Tibial nerve (tissue), 4 donors: ENCODE data around the gene PSENEN. TPM values are rescaled to one million over a fixed set of nuclear protein-coding genes. Genes with fewer than 3 reads are reported as not detected.

Experiments used
- DNase-seq, 2 donors: peaks; one replicate each; pipeline ENCODE4 v3.0.0-alpha.2; 2019; ENCODE audit warnings: low spot score in 2 of 2
- H3K27ac ChIP-seq, 4 donors: fragments of 200-600 bp; sonication (generic) in 3 of 4; one replicate each; pipeline ENCODE4 v1.5.1; 2017 to 2019; ENCODE audit warnings: mild to moderate bottlenecking in 1 of 4
- H3K27me3 ChIP-seq, 2 donors: fragments of 200-600 bp; sonication (generic) in 1 of 2; one replicate each; pipeline versions ENCODE4 v1.5.1 to v1.6.0; 2017 to 2019
- H3K36me3 ChIP-seq, 3 donors: fragments of 200-600 bp; sonication (generic); one replicate each; pipeline ENCODE4 v1.5.1; 2018 to 2019
- H3K4me1 ChIP-seq, 4 donors: fragments of 200-600 bp; sonication (generic) in 3 of 4; one replicate each; pipeline ENCODE4 v1.5.1; 2017 to 2019
- H3K4me3 ChIP-seq, 4 donors: fragments of 200-600 bp; sonication (generic) in 3 of 4; one replicate each; pipeline ENCODE4 v1.5.1; 2017 to 2019; ENCODE audit warnings: mild to moderate bottlenecking in 1 of 4, moderate library complexity in 1 of 4
- H3K9me3 ChIP-seq, 4 donors: fragments of 200-600 bp; sonication (generic) in 3 of 4; one replicate each; pipeline ENCODE4 v1.5.1; 2017 to 2019
- CTCF ChIP-seq, 5 experiments: fragments of 200-600 bp in 3 of 5; fragments of 450-650 bp in 2 of 5; sonication (generic) in 3 of 5; IDR thresholded peaks; one replicate each; pipeline ENCODE4 v1.5.1; 2016 to 2019; ENCODE audit warnings: antibody characterized with exemption in 5 of 5, mild to moderate bottlenecking in 3 of 5, moderate library complexity in 2 of 5
- EP300 ChIP-seq, 2 donors: sonication (generic); formaldehyde crosslinking; IDR thresholded peaks; one replicate each; pipeline ENCODE4 v1.6.1; 2017; ENCODE audit warnings: antibody characterized with exemption in 2 of 2, mild to moderate bottlenecking in 1 of 2
- POLR2A ChIP-seq, 2 donors: fragments of 450-650 bp; IDR thresholded peaks; one replicate each; pipeline ENCODE4 v1.6.1; 2017; ENCODE audit warnings: antibody characterized with exemption in 2 of 2, mild to moderate bottlenecking in 2 of 2, moderate library complexity in 2 of 2
- WGBS, 2 donors: methylation state at CpG; one replicate each; pipeline ENCODE4 v1.1.5; 2018; 5-methylcytosine and 5-hydroxymethylcytosine counted together
- total RNA-seq, 4 donors: library from RNA; depleted of rRNA; stranded (reverse); fragments of >200 nt; gene quantifications; one replicate each; pipeline ENCODE4 v1.1.0, GENCODE V29; 2016

The PSENEN gene
- total RNA-seq, 4 donors from 2014 or later: 33.1 to 46.7 (median 40.3) TPM

GRCh38 chr19:35727053-35727955 lies 18.1 kb upstream of the PSENEN start:
- peaks cover 5 to 100% (median 85%) of the 10 kb centered on the region in 3 donors for H3K36me3 ChIP-seq
- no peaks in the 10 kb centered on the region for H3K4me1 ChIP-seq
- TF ChIP-seq CTCF (IDR thresholded peaks at IDR 0.05): no peak
- TF ChIP-seq EP300 (IDR thresholded peaks at IDR 0.05): no peak
- no peak overlapping the region for H3K4me3 ChIP-seq
- H3K9me3 ChIP-seq: no peaks in the 10 kb centered on the region
- WGBS, 2 donors: 89 to 92% methylated on average over 18 to 21 of the region's 25 CpGs
- no peak overlapping the region for H3K27ac ChIP-seq
- H3K27me3 ChIP-seq: no peaks in the 10 kb centered on the region
- DNase-seq: no peak

GRCh38 chr19:35727956-35728706 lies 17.3 kb upstream of the PSENEN start:
- no peaks in the 10 kb centered on the region for H3K27me3 ChIP-seq
- no peaks in the 10 kb centered on the region for H3K9me3 ChIP-seq
- WGBS, 2 donors: 85 to 87% methylated on average over 19 of the region's 19 CpGs
- DNase-seq: no peak
- H3K4me1 ChIP-seq: no peaks in the 10 kb centered on the region
- TF ChIP-seq EP300 (IDR thresholded peaks at IDR 0.05) (no peak), POLR2A (IDR thresholded peaks at IDR 0.05) (no peak), CTCF (IDR thresholded peaks at IDR 0.05) (no peak)
- no peak overlapping the region for H3K4me3 ChIP-seq
- H3K27ac ChIP-seq: no peak overlapping the region
- H3K36me3 ChIP-seq: peaks cover 5 to 100% (median 78%) of the 10 kb centered on the region in 3 donors

GRCh38 chr19:35729021-35729420 lies 16.4 kb upstream of the PSENEN start:
- peaks cover 5 to 100% (median 69%) of the 10 kb centered on the region in 3 donors for H3K36me3 ChIP-seq
- DNase-seq: no peak
- no peak overlapping the region for H3K4me3 ChIP-seq
- WGBS, 2 donors: 86 to 90% methylated on average over 9 to 11 of the region's 18 CpGs
- no peaks in the 10 kb centered on the region for H3K4me1 ChIP-seq
- no peaks in the 10 kb centered on the region for H3K27me3 ChIP-seq
- H3K9me3 ChIP-seq: no peaks in the 10 kb centered on the region
- TF ChIP-seq EP300 (IDR thresholded peaks at IDR 0.05): no peak
- no peak for TF ChIP-seq POLR2A (IDR thresholded peaks at IDR 0.05)
- TF ChIP-seq CTCF (IDR thresholded peaks at IDR 0.05): no peak
- H3K27ac ChIP-seq: no peak overlapping the region

GRCh38 chr19:35729763-35730162 lies 15.7 kb upstream of the PSENEN start:
- TF ChIP-seq POLR2A (IDR thresholded peaks at IDR 0.05): no peak
- no peak for TF ChIP-seq EP300 (IDR thresholded peaks at IDR 0.05)
- TF ChIP-seq CTCF (IDR thresholded peaks at IDR 0.05): no peak
- Histone ChIP-seq H3K27ac (no peak overlapping the region), H3K36me3 (peaks cover 5 to 100% (median 63%) of the 10 kb centered on the region in 3 donors), H3K4me1 (no peaks in the 10 kb centered on the region), H3K9me3 (no peaks in the 10 kb centered on the region), H3K4me3 (no peak overlapping the region), H3K27me3 (no peaks in the 10 kb centered on the region)
- WGBS, 2 donors: 89 to 90% methylated on average over 11 of the region's 11 CpGs
- DNase-seq: no peak

GRCh38 chr19:35730326-35730725 lies 15.1 kb upstream of the PSENEN start:
- no peaks in the 10 kb centered on the region for H3K9me3 ChIP-seq
- peaks cover 5 to 100% (median 57%) of the 10 kb centered on the region in 3 donors for H3K36me3 ChIP-seq
- DNase-seq: no peak
- H3K4me1 ChIP-seq: no peaks in the 10 kb centered on the region
- no peak overlapping the region for H3K4me3 ChIP-seq
- H3K27me3 ChIP-seq: no peaks in the 10 kb centered on the region
- 92 to 93% methylated on average over 18 of the region's 18 CpGs for WGBS, 2 donors
- H3K27ac ChIP-seq: no peak overlapping the region
- TF ChIP-seq POLR2A (IDR thresholded peaks at IDR 0.05): no peak
- no peak for TF ChIP-seq CTCF (IDR thresholded peaks at IDR 0.05)
- no peak for TF ChIP-seq EP300 (IDR thresholded peaks at IDR 0.05)
